ENCODE data around the gene MRAP. TPM values are rescaled to one million over a fixed set of nuclear protein-coding genes. Genes with fewer than 3 reads are reported as not detected.

MRAP gene
- polyA plus RNA-seq, 2 of the 4 experiments (the other 2 are of a cell fraction), result not detected

DNA sequence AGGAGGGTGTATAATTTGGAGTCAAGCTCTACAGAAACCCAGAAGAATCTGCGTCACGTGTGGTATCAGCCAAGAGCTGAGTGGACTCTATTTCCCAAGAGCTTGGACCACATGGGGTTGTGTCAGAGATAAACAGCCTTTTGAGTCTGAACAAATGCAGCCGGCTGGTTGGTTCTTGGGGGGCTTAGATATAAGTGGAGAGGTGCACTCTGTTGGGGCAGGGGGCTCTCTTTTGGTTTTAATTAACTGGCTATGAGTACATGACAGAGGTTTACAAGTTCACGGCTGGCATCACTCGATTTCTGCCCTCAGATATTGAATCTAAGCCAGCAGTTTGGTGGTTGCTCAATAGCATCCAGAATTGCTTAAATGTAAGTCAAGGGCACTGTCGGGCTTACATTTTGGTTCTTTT, 501 bp upstream of the MRAP start:
- ChIA-PET CTCF (no interaction called here), POLR2A (interaction anchor here (1.1 kb wide), 1 partner anchor 10 kb away, joined by 5 read pairs; no protein-coding TSS in a partner anchor)
- Histone ChIP-seq H3K9me3 (no peaks in the 10 kb centered on the region), H3K4me1 (no peaks in the 10 kb centered on the region), H3K27ac (no peak overlapping the region), H3K4me2 (no peak overlapping the region), H3K4me3 (no peak overlapping the region)
- ATAC-seq (no peak), FAIRE-seq (no peak), DNase-seq (ENCODE audit: low read depth in 1 of 2, low spot score in 1 of 2) (no peak)
- 95% methylated on average over 6 of the region's 6 CpGs for WGBS (ENCODE audit: missing lambda C conversion rate)
- no peak for TF ChIP-seq GATA3 (IDR thresholded peaks at IDR 0.05; ENCODE audit: borderline replicate concordance)
- TF ChIP-seq ESRRA (IDR thresholded peaks at IDR 0.05; ENCODE audit: borderline replicate concordance, low read length), result no peak
- TF ChIP-seq SMC3 (IDR thresholded peaks at IDR 0.05), result no peak
- TF ChIP-seq, protein P1, sequence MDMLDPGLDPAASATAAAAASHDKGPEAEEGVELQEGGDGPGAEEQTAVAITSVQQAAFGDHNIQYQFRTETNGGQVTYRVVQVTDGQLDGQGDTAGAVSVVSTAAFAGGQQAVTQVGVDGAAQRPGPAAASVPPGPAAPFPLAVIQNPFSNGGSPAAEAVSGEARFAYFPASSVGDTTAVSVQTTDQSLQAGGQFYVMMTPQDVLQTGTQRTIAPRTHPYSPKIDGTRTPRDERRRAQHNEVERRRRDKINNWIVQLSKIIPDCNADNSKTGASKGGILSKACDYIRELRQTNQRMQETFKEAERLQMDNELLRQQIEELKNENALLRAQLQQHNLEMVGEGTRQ (IDR thresholded peaks at IDR 0.05), result no peak
- TF ChIP-seq SREBF2 (IDR thresholded peaks at IDR 0.05), result no peak
- no peak for TF ChIP-seq HEYL (CRISPR knock-in tag; IDR thresholded peaks at IDR 0.05)
- no peak for TF ChIP-seq RNF2 (IDR thresholded peaks at IDR 0.05; ENCODE audit: borderline replicate concordance, low read depth)
- no peak for TF ChIP-seq ZFP36 (IDR thresholded peaks at IDR 0.05; ENCODE audit: borderline replicate concordance, partially characterized antibody)
- no peak for TF ChIP-seq MAFK (IDR thresholded peaks at IDR 0.05; ENCODE audit: partially characterized antibody)
- no peak for TF ChIP-seq HOXA7 (CRISPR knock-in tag; IDR thresholded peaks at IDR 0.05)
- TF ChIP-seq RARB (CRISPR knock-in tag; IDR thresholded peaks at IDR 0.05), result no peak
- TF ChIP-seq NFE2L2 (conservative IDR thresholded peaks at IDR 0.05; ENCODE audit: low read length), result no peak
- TF ChIP-seq CHD2 (IDR thresholded peaks at IDR 0.05; ENCODE audit: low read length, partially characterized antibody), result no peak
- no peak for TF ChIP-seq CHD4 (IDR thresholded peaks at IDR 0.05; ENCODE audit: borderline replicate concordance)
- TF ChIP-seq ZC3H11A (IDR thresholded peaks at IDR 0.05), result no peak
- TF ChIP-seq, protein P2, sequence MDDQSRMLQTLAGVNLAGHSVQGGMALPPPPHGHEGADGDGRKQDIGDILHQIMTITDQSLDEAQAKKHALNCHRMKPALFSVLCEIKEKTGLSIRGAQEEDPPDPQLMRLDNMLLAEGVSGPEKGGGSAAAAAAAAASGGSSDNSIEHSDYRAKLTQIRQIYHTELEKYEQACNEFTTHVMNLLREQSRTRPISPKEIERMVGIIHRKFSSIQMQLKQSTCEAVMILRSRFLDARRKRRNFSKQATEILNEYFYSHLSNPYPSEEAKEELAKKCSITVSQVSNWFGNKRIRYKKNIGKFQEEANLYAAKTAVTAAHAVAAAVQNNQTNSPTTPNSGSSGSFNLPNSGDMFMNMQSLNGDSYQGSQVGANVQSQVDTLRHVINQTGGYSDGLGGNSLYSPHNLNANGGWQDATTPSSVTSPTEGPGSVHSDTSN (IDR thresholded peaks at IDR 0.05), result no peak

DNA sequence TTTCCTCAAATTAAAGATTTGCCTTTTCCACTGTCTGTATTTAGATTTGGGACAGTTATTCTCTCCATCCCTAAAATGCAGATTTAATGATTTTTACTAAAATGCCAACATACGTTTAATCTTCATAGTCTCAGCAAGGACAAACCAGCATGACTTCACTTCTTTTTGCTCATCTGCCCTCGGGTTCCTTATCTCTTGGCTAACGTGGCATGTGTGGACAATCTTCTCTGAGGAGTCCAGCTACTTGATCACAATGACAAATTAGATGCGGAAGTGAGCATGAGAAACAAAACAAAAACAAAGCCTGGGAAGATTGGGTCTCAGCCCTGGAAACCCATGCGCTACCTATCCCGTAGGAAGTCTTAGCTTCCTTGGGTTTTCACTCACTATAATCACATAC, 1.0 kb downstream of the MRAP start:
- FAIRE-seq (no peak), ATAC-seq (no peak)
- no peaks in the 10 kb centered on the region for H3K4me1 ChIP-seq

More for the DNA sequence above, 1.0 kb downstream of the MRAP start:
- ChIA-PET POLR2A (no interaction called here), CTCF (no interaction called here)
- DNase-seq (ENCODE audit: low read depth in 1 of 2, low spot score in 1 of 2), result no peak
- 92% methylated on average over 6 of the region's 6 CpGs for WGBS (ENCODE audit: missing lambda C conversion rate)
- H3K4me2 ChIP-seq, result no peak overlapping the region
- H3K9me3 ChIP-seq, result no peaks in the 10 kb centered on the region
- no peak overlapping the region for H3K4me3 ChIP-seq
- TF ChIP-seq, protein P3, sequence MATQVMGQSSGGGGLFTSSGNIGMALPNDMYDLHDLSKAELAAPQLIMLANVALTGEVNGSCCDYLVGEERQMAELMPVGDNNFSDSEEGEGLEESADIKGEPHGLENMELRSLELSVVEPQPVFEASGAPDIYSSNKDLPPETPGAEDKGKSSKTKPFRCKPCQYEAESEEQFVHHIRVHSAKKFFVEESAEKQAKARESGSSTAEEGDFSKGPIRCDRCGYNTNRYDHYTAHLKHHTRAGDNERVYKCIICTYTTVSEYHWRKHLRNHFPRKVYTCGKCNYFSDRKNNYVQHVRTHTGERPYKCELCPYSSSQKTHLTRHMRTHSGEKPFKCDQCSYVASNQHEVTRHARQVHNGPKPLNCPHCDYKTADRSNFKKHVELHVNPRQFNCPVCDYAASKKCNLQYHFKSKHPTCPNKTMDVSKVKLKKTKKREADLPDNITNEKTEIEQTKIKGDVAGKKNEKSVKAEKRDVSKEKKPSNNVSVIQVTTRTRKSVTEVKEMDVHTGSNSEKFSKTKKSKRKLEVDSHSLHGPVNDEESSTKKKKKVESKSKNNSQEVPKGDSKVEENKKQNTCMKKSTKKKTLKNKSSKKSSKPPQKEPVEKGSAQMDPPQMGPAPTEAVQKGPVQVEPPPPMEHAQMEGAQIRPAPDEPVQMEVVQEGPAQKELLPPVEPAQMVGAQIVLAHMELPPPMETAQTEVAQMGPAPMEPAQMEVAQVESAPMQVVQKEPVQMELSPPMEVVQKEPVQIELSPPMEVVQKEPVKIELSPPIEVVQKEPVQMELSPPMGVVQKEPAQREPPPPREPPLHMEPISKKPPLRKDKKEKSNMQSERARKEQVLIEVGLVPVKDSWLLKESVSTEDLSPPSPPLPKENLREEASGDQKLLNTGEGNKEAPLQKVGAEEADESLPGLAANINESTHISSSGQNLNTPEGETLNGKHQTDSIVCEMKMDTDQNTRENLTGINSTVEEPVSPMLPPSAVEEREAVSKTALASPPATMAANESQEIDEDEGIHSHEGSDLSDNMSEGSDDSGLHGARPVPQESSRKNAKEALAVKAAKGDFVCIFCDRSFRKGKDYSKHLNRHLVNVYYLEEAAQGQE (IDR thresholded peaks at IDR 0.05), result no peak
- TF ChIP-seq EP300 (IDR thresholded peaks at IDR 0.05) (no peak), BHLHE40 (IDR thresholded peaks at IDR 0.05; ENCODE audit: low read depth, low read length) (no peak), HOXB13 (CRISPR knock-in tag; IDR thresholded peaks at IDR 0.05; ENCODE audit: low read depth) (no peak), NR3C1 (IDR thresholded peaks at IDR 0.05) (no peak), EHMT2 (IDR thresholded peaks at IDR 0.05; ENCODE audit: low read depth) (no peak), TFCP2L1 (CRISPR knock-in tag; IDR thresholded peaks at IDR 0.05) (no peak), NPAS2 (CRISPR knock-in tag; IDR thresholded peaks at IDR 0.05; ENCODE audit: borderline replicate concordance) (no peak), SMC3 (IDR thresholded peaks at IDR 0.05) (no peak)
- TF ChIP-seq, protein P4, sequence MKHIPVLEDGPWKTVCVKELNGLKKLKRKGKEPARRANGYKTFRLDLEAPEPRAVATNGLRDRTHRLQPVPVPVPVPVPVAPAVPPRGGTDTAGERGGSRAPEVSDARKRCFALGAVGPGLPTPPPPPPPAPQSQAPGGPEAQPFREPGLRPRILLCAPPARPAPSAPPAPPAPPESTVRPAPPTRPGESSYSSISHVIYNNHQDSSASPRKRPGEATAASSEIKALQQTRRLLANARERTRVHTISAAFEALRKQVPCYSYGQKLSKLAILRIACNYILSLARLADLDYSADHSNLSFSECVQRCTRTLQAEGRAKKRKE (CRISPR knock-in tag; IDR thresholded peaks at IDR 0.05; ENCODE audit: low read depth), result no peak
- TF ChIP-seq, protein P5, sequence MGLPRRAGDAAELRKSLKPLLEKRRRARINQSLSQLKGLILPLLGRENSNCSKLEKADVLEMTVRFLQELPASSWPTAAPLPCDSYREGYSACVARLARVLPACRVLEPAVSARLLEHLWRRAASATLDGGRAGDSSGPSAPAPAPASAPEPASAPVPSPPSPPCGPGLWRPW (IDR thresholded peaks at IDR 0.05), result no peak
- H3K27ac ChIP-seq, result no peak overlapping the region

Data from A549 (cell line).